ENCODE data around the gene IRX2.

Gene IRX2

DNA sequence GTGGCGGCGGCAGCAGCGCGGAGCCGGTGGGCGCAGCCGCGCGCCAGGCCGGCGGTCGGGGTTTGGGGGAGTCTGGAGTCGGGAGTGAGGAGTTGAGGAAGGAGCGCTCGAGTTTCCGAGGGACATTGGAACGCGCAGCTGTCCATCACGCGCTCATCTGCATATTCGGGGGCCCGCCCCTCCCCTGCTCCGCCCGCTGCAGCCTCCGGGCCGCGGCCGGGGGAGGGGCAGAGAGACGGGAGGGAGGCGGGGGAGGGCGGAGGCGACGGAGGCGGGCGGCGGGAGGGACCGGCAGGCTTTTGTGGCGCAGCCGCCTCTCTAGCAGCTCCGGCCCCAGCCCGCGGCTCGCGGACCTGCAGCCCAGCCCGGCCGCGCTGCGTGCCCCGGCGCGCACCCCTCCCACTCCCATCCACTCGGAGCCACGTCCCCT lies at the start of gene IRX2:
Gene IRX2 (minus strand): TSS at position 86 of the 430 bp plus-strand sequence. CDS start 264 bp downstream, outside the sequence.
- DNase-seq, result no peak

DNA sequence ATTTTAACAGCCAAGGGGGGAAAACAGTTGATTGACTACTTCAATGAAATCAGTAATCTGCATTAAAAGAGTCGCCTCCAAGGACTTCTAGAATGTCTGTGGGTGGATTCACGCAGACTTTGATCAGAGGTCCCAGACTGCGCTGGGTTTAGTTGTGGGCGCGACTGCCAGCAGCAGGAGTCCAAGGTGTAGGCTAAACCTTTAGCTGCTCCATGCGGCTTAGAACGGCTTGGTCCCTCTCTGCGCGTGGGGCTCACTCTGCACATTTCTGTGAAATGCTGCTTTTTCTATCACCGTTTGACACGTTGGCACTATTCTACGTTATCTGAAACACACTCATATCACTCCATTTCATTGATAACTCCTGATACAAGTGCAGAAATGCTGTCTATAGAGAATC lies 48.6 kb upstream of the IRX2 start:
- DNase-seq, result no peak

DNA sequence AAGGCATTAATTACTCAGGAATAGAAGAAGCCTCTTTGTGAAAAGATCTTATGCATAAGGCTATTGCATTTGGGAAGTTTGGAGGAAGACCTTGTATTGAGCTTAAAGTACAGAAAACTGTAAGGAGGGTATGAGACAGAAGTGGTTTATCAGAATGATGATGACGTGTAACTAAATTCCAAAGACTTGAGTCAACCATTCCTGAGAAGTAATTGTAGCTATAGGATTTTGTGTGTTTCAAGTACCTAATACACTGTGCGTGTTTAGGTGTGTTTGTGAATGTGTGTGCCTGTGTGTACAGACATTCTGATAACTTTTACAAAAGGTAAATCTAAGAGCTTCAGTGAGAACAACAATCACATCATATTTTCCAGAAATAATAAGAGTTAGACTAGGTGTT lies 46.5 kb upstream of the IRX2 start:
- no peak for DNase-seq

DNA sequence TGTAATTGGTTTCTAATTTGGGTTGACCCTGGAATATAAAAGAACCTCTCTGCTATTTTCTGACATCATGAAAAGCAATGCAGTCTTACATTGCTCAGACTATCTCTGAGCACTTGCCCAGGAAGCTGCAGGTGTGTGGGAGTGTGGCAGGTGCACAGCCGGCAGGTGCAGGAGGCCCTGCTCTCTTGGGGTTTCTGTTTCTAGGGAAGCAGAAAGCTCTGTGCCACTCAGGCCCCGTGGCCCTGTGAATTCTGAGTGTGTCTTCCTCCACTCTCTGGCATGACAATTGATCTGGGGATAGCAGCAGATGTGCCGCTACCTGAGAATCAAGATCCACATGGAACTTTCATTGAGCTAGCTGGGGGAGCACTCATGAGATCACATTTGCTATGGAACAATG lies 45.7 kb upstream of the IRX2 start:
- DNase-seq, result no peak

DNA sequence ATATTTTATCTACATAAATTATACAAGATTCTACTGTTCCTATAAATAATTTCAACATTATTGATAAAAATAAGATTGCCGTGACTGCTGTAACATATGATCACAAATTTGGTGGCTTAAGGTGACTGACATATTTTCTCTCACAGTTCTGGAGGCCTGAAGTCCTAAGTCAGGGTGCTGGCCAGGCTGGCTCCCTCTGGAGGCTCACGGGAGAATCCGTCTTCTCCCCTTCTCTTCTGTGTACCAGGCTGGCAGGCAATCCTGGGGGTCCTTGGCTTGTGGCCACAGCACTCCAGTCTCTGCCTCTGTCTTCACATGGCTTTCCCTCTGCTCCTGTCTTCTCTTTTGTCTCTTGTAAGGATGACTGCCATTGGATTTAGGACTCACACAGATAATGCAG lies 31.7 kb upstream of the IRX2 start:
- no peak for DNase-seq

DNA sequence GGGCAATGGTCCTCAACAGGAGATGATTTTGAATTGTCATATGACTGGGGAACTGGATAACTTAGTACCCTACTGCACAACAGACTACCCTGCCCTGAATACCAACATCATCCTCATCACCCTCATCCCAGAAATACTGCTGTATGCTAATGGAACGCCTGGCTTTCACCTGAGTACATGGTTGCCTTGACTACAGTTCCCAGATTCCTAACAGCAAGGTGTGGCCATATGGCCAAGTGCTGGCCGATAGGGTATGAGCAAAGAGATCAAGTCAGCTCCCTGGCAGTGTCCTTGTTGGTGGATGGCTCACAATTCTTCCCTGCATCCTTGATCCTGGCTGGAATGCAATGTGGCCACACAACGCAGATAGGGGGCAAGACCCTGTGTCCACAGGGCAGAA lies 31.2 kb upstream of the IRX2 start:
- DNase-seq, result no peak

DNA sequence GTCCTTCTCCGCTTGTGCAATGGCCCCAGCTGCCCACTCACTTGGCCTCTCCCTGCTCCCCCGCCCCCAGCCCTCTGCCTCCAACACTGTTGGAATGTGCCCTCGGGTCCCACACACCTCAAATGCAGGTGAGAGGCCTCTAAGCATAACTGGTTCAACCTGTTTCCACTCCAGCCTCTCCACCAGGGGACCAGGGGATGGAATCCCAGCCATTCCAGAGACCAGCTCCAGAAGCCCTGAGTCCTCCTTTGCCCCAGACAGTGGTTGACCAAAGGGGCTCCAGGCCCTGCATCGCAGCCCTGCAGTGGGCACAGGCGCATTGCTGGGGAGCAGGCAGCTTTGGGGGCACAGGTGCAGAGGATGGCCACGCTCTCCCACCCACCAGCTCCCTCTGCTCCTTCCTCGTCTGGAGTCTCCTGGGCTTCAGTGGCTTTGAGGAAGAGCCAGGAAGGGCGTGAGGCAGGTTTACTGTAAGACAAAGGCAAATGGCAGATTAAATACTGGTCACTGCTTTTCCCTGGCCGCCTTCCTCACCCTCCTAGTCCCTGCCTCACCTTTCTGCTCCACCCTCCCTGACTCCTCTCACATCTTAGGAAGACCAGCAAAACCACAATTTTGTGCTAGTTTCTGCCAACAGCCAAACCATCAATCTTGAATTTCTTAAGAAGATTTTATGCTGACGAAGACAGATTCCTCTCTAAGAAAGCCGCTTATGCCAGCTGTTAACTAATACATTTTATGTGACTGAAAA lies 29.1 kb upstream of the IRX2 start:
- no peak for DNase-seq

DNA sequence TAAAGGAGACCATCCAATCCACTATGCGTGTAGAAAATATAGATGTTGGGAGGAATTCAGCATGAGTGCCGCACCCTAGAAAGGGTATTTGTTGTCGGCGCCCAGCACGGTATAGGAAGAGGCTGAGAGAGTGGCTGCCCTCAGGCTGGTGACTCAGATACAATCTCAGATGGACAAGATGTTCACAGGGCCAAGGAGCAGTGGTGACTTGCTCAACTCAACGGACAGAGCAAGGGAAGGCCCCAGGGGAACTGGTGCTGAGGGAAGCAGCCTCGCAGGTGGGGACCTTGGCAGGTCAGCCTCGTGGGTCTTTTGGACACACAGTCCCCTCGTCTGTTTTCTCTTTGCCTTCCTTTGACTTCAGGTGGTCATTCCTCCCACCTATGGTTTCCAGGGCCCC lies 28.0 kb upstream of the IRX2 start:
- DNase-seq, result no peak

DNA sequence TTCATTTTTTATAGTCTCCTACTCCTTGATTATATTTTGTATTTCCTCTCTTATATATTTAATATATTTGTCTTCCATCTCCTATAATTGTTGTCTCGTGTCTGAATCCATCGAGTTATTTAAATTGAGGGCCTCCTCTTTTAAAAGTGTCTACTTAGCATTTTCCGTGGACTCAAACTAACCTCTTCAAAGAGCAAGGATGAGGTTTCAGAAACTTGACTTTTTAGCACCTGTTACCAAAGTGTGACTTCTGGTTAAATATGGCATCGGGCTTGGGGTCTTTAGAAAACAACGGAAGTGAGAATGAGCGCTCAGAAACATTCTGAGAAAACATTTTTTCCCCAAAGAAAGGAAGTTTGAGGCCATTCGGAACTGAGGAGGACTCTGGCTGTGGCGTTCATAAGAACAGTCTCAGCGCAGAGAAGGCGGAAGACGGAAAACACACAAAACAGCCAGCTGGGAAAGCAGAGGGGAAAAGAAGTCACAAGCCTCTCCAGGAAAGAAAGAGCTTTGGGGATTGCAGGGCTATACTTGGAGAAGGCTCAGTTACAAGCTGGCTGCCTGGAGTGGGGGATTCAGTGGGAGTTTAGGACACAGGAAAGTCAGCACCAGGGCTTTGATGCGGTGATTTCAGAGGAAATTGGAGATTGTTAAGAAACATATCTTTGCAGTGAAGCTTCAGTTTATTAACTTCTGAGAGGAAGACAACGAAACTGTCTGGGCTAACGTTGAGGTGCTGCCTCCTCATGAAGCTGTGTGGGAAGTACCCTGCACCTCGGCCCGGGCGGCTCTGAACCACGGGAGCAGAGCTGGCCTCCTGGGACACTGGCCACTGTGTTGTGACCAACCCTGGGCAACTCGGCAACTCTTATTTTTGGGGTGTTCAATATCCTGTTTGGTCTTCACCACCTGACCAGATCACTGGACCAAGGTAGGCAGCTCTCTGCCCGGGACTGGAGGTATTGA lies 25.1 kb upstream of the IRX2 start:
- DNase-seq, result no peak

DNA sequence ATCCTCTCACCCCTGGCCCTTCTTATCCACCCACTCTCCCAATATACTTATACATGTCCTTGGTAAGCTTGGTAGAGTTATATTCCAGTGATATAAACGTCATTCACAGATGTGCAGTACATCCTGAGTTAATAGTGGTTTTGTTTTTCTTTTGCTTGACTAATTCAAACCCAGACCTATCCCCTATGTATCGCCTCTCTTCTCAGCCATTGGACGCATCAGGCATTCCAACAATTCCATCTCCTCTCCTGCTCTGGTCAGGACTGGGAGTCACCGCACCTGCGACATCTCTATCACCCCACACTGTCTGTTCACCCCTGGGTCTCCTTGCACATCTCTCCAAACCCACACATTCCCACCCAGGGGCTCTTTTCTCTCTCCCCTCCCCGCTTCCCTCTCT lies 21.9 kb upstream of the IRX2 start:
- no peak for DNase-seq

DNA sequence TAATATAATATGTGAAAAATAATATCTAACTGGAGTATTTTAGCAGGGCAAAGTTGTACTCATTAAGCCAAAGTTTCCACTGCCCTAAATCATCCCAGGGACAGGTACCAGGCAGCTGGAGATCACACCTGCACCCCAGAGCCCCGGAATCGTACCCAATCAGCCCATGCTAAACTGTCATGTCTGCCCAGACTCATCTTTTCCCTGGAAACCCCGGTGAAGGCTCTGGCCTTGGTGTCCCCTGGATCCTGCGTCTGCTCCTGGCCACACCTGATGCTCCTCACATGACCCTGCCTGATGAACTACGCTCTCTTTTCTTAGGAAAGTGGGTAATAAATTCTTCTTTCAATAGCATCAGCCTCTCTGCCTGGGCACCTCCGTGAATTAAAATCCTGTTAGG lies 15.6 kb upstream of the IRX2 start:
- DNase-seq, result no peak

DNA sequence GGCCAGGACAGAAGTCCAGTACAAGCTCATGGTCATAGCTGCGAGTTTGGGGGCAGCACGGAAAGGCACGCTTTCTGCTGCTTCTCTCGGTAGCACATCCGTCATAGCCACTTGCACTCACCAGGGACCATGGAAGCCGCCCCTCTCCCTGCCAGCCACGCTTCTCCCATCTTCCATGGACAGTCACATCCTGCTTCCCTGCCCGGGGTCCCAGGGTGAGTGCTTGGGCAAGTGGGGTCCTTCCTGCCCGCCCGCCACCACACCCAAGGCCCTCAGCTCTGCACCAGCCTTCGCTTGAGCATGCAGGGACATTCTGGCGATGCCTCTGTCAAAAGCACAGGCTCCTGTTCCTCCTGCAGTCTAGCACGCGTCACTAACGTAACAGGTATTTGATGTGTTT lies 13.1 kb upstream of the IRX2 start:
- no peak for DNase-seq

DNA sequence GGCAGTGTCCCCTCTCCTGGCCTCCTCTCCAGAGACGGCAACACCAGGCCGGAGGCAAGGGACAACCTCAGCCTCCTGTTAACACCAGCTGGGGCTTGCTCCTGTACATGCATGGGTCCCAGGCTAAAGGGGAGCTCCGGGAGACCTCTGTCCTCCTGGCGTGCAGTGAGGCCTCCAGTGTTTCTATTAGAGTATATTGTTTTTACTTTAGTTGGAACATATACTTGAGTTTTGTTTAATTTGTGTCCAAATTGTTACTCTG lies 12.0 kb upstream of the IRX2 start:
- no peak for DNase-seq

DNA sequence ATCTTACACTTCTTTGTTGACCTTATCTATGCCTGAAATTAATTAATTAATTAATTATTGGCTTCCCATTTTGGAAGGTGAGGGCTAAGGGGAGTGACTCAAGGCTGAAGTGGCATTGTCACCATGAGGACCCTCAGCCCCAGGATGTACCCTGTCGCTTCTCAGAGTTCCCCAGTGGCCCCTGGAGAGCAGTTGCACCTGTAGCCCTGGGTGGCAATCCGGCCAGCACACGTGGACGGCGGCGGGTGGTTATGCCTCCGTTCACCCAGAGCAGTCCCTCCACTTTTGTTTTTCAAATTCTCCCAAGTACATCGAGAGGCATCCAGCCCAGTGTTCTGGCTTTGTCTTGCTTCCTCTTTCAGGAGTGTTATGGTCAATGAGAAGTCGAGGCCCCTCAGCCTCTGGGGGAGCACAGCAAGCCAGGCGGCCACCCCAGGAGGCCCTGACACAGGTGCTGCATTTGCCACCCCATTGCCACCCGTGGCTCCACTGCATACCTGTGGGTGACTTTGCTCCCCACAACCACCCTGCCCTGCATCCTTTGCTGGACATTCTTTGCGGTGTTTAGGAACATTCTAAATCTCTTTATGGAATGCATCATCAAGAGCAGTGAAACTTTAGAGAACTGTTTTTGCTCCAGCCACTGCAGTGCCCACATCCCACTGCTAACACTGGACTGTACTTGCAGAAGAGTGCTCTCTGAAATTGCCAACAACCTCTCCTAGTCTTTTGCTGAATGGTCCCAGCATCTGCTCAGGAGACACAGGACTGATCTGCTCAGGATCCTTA lies 11.5 kb upstream of the IRX2 start:
- no peak for DNase-seq

DNA sequence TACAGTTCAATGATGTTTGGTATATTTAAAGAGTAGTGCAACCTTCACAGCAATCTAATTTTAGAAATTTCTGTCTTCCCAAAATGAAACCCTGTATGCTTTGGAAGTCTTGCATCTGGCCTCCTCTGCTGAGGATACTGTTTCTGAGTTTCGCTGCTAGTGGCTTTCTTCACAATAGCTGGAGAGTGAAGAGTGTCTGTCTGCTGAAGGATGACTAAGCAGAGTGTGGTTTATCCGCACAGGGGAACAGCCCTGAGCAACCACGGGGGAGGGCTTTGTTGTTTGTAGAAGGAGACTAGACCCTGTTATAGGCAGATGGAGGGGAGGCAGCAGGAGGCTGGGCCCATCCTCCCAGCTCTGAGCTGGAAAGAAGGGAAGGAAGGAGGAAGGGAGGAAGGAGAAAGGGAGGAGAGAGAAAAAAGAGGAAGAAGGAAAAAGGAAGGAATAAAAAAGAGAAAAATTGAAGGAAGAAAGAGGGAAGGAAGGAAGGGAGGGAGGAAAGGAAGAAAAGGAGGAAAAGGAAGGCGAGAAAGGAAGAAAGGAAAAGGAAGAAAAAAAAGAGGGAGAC lies 10.5 kb upstream of the IRX2 start:
- no peak for DNase-seq

DNA sequence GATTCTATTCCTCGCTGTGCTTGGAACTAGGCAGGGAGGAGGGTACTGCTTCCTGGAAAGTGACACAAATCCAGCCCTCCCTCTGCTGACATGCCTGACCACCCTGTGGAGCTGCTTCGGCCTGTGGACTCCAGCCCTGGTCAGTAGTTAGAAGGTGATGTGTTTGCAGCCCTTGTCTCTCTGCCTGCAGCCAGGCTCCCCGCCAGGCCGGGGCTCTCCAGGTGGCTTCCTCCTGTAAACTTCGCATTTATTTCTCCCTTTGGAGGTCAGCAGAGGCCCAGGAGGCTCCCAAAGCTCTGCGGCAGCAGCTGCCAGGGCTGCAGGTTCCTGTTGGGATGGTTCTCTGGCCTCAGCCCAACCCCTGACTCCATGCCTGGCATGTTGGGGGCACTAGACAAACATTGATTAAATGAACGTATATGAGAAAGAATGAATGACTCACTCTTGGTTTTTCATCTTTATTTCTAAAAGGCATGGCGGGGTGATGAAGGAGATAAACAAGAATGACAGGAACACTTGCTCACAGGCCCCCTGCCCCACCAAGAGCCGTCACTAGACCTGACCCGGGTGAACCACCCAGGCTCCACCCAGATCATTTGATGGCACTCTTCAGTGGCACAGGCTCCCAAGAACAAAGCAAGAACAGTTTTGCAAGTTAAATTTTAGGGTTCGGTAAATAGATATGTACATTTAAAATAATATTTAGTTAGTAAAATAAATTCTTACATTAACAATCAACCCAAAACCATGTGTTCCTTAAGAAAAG lies 8.4 kb upstream of the IRX2 start:
- DNase-seq, result no peak

DNA sequence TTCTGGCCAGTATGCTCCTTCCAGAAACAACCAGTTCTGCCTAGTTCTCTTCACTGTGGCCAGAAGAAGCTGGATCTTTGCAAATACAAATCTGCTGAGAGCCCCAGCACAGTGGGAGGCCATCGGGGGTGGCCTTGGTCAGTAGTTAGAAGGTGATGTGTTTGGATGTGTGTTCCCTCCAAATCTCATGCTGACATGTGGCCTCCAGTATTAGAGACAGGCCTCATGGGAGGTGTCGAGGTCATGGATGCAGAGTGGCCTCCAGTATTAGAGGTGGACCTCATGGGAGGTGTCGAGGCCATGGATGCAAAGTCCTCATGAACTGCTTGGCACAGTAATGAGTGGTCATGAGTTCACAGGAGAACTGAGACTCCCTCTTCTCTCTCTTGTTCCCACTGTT lies 7.6 kb upstream of the IRX2 start:
- DNase-seq, result no peak

DNA sequence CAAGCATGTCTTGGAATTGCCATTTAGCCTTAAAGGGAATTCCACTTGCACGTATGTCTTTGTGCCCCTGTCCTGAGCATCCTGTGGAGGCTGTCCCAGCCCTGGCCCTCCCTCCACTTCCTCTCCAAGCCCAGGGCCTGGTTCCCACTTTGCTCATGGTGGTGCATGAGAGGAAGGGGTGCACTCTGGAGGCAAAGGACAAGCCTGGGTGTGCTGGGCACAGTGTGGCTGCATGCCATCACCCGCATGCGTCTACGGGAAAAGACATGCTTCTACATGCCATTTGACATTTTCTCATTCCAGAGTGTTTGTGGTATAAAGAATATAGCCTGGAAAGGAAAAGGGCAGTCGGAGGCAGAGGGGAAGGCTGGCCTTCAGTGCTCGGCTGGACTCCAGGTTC lies 7.2 kb upstream of the IRX2 start:
- no peak for DNase-seq

DNA sequence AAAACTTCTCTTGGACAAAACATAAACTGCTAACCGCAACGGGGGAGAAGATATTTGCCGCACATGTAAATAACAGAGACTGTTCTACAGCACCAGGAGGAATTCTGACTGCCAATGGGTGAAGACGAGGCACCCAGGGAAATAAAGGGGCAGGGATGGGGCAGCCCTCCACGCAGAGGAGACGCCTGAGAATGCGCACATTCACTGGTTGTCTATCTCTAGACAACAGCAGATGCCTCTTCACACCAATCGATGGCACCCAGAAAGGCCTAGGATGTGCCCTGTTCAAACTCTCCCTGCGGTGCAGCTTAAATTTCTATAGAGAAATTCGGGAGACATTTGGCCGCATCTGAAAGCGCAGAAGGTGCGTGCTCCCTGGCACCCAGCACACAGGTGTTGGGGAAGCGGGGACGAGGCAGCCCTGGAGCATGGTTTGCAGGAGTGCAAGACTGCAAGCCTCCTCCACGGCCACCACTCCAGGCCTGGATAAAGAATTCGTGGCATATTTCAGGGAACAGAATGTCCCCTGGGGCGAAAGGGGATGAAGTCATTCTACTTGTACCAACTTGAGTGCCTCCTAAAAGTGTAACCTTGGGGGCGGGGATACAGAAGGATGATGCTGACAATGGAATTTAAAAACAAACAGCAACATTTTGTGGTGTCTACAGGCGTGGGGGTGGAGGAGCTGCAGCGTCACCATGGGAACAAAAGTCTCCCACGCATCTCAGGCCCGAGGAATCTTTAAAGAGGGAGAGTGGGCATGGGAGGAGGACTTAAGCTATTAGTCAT lies 6.3 kb upstream of the IRX2 start:
- DNase-seq, result no peak

DNA sequence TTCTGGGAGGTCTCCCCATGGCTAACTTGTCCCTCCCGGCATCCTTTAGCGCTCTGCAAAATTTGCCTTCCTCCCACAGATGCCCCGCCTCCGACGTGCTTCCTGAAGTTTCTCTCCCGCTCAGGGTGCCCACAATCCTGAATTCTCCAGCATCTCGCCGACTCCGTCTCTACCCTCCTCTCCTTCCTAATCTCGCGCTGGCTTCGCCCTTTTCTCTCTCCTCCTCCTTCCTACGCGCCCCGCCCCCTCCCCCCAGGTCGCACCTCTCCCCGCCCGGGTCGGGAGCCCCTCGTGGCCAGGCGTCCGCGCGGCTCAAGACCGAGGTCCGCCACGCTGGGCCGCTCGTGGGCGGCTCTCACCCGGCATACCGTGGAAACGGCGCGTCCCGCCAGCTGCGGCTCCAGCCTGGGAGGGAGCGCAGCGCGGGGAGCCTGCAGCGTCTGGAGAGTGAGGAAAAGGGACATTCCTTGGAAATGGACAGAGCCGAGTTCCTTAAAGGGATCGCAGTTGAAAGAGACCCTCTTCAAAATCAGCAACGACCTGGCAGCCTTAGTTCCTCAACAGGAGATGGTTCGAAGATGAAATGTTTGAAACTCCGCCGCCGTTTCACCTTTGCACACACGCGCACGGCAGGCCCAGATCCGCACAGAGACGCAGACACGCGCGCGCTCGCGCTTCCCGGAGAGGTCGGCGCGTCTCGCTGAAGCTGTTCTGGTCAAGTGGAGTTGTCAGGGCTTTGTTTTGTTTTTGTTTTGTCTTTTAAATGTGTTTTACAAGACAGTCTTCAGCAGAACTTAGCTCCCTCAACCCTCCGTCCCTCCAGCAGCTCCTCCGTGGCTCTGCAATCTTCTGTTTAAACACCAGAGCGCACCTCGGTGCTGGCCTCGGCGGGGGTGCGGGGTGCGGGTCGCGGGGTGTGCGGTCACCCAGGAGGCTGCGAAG lies 5.0 kb upstream of the IRX2 start:
- no peak for DNase-seq
